Endothelial cell of umbilical vein (primary cell): Measurements from ENCODE around the gene MICAL3. TPM values are rescaled to one million over a fixed set of nuclear protein-coding genes. Genes with fewer than 3 reads are reported as not detected.

Experiments used
- BruUV-seq: library from RNA; stranded (reverse); fragments of 400-500 nt; replicated peaks from 2 replicates; lab custom pipeline; 2021; lab: Mats Ljungman, UMichigan
- CTCF ChIA-PET: fragments of 300-600, 350-600 bp; sonication (Branson Sonifier 250); formaldehyde crosslinking; loops from one replicate; lab custom pipeline; 2021; ENCODE audit warnings: antibody characterized with exemption, inconsistent platforms; lab: Charles Lee
- POLR2A ChIA-PET: fragments of 300-600, 350-600 bp; sonication (Branson Sonifier 250); formaldehyde crosslinking; loops from one replicate; lab custom pipeline; 2021; ENCODE audit warnings: antibody characterized with exemption, inconsistent platforms; lab: Charles Lee
- DNase-seq: peaks from one replicate; pipeline ENCODE4 v3.0.0-alpha.2; 2011; ENCODE audit warnings: low read depth, low spot score
- FAIRE-seq: peaks from 2 replicates; lab custom pipeline; 2011; peaks lifted over from hg19 to GRCh38; lab: Jason Lieb, UNC
- H2AFZ ChIP-seq: 2 replicates; pipeline ENCODE4 v1.6.0; 2012; ENCODE audit warnings: low read depth, low read length, control low read depth, inconsistent platforms
- H3K27ac ChIP-seq: 2 replicates; pipeline ENCODE4 v1.5.1; 2011; ENCODE audit warnings: low read depth, mild to moderate bottlenecking, control low read depth, low read length, moderate library complexity; ENCODE audit not compliant: insufficient read depth
- H3K27me3 ChIP-seq, 2 experiments: 2 replicates each; pipeline versions ENCODE4 v1.6.0 to v1.6.1; 2011; ENCODE audit warnings: low read length in 2 of 2, mixed read lengths in 1 of 2; ENCODE audit not compliant: control insufficient read depth in 2 of 2, insufficient read depth in 2 of 2
- H3K36me3 ChIP-seq, 2 experiments: 2 replicates in 1 of 2; 3 replicates in 1 of 2; pipeline ENCODE4 v1.5.1; 2011; ENCODE audit warnings: low read length in 2 of 2, mild to moderate bottlenecking in 1 of 2, moderate library complexity in 1 of 2; ENCODE audit not compliant: control insufficient read depth in 2 of 2, insufficient read depth in 2 of 2; ENCODE audit errors: extremely low read depth in 1 of 2
- H3K4me1 ChIP-seq: 3 replicates; pipeline ENCODE4 v1.5.1; 2011; ENCODE audit warnings: mild to moderate bottlenecking, low read length; ENCODE audit not compliant: control insufficient read depth, insufficient read depth; ENCODE audit errors: extremely low read depth
- H3K4me2 ChIP-seq: 2 replicates; pipeline ENCODE4 v1.6.1; 2011; ENCODE audit warnings: low read length, control low read depth, mixed read lengths; ENCODE audit not compliant: insufficient read depth
- H3K4me3 ChIP-seq, 3 experiments: fragments of 200-600 bp in 1 of 3; sonication (generic), shearing (Covaris generic) in 1 of 3; replicated peaks in 1 of 3; 2 replicates each; pipeline ENCODE4 v1.5.1; 2011 to 2016; ENCODE audit warnings: control low read depth in 3 of 3, low read length in 3 of 3, mild to moderate bottlenecking in 2 of 3, inconsistent platforms in 1 of 3, low read depth in 1 of 3, moderate library complexity in 1 of 3; ENCODE audit not compliant: insufficient read depth in 1 of 3
- H3K79me2 ChIP-seq: 2 replicates; pipeline ENCODE4 v1.6.0; 2012; ENCODE audit warnings: low read length, inconsistent platforms; ENCODE audit not compliant: control insufficient read depth, insufficient read depth
- H3K9ac ChIP-seq: replicated peaks from 2 replicates; pipeline ENCODE3; 2011; ENCODE audit warnings: low read length, control low read depth; ENCODE audit not compliant: insufficient read depth; ENCODE audit errors: extremely low read depth
- H3K9me1 ChIP-seq: replicated peaks from 3 replicates; pipeline ENCODE4 v1.6.0; 2011; ENCODE audit warnings: mild to moderate bottlenecking, low read length; ENCODE audit not compliant: control insufficient read depth, insufficient read depth; ENCODE audit errors: extremely low read depth
- H3K9me3 ChIP-seq: replicated peaks from 2 replicates; pipeline ENCODE4 v1.5.1; 2012; ENCODE audit warnings: low read length, inconsistent platforms; ENCODE audit not compliant: control insufficient read depth, insufficient read depth
- H4K20me1 ChIP-seq: replicated peaks from 2 replicates; pipeline ENCODE3; 2011; ENCODE audit warnings: mild to moderate bottlenecking, low read length; ENCODE audit not compliant: control insufficient read depth, insufficient read depth; ENCODE audit errors: extremely low read depth
- CTCF ChIP-seq, 2 donors: IDR thresholded peaks; 1 replicate in 1 of 2; 2 replicates in 1 of 2; pipeline ENCODE4 v1.5.1; 2011; ENCODE audit warnings: low read length in 2 of 2, mild to moderate bottlenecking in 2 of 2, moderate library complexity in 2 of 2, control low read depth in 1 of 2, inconsistent platforms in 1 of 2, low read depth in 1 of 2; ENCODE audit not compliant: insufficient read depth in 1 of 2; ENCODE audit errors: extremely low read depth in 1 of 2
- EZH2 ChIP-seq: IDR thresholded peaks from 2 replicates; pipeline ENCODE4 v1.6.1; 2012; ENCODE audit warnings: borderline replicate concordance, low read depth, mild to moderate bottlenecking, moderate library complexity, low read length, inconsistent platforms; ENCODE audit not compliant: severe bottlenecking
- FOS ChIP-seq: IDR thresholded peaks from 2 replicates; pipeline ENCODE4 v1.6.1; 2011; ENCODE audit warnings: mild to moderate bottlenecking, low read length, moderate library complexity, borderline replicate concordance; ENCODE audit not compliant: insufficient read depth
- GATA2 ChIP-seq: IDR thresholded peaks from 2 replicates; pipeline ENCODE4 v1.7.0; 2011; ENCODE audit warnings: low read depth, mild to moderate bottlenecking, moderate library complexity, mixed read lengths, low read length; ENCODE audit not compliant: insufficient read length, insufficient read depth
- JUN ChIP-seq: IDR thresholded peaks from 2 replicates; pipeline ENCODE4 v1.6.1; 2011; ENCODE audit warnings: borderline replicate concordance, low read depth; ENCODE audit not compliant: insufficient read length, insufficient read depth
- MAX ChIP-seq: IDR thresholded peaks from 2 replicates; pipeline ENCODE4 v1.6.1; 2011; ENCODE audit not compliant: insufficient read depth, insufficient read length
- MYC ChIP-seq: IDR thresholded peaks from one replicate; pipeline ENCODE4 v1.6.1; 2011; ENCODE audit warnings: mild to moderate bottlenecking, low read depth, low read length
- POLR2A ChIP-seq: IDR thresholded peaks from 2 replicates; pipeline ENCODE4 v1.6.1; 2012; ENCODE audit warnings: low read depth, mild to moderate bottlenecking, control low read depth, low read length
- POLR2AphosphoS5 ChIP-seq: IDR thresholded peaks from 2 replicates; pipeline ENCODE4 v1.6.1; 2012; ENCODE audit warnings: low read depth, mild to moderate bottlenecking, control low read depth, low read length, moderate library complexity; ENCODE audit not compliant: insufficient read depth
- dilution Hi-C: fragments of 300-500 bp; cut with MboI; formaldehyde crosslinking; loops from one replicate; pipeline ENCODE4 v1.15.0; 2019; ENCODE audit warnings: low sequenced_read_pairs; ENCODE audit not compliant: extremely low pct_ligation_motif_present
- intact Hi-C: fragments of 100-400 bp; cut with micrococcal nuclease; formaldehyde crosslinking; loops from one replicate; pipeline ENCODE4 v1.10.0; 2022
- polyA plus RNA-seq, 4 experiments: library from polyadenylated mRNA; depleted of rRNA in 3 of 4; stranded (reverse) in 3 of 4; unstranded in 1 of 4; fragments of >200 nt; gene quantifications; 2 replicates each; pipeline versions ENCODE4 v1.2.1 to v1.2.3, GENCODE V29; 2011 to 2012; ENCODE audit warnings: missing spikeins in 1 of 4
- total RNA-seq: library from RNA; stranded (reverse); gene quantifications from 2 replicates; pipeline ENCODE4 v1.2.3, GENCODE V29; 2021

The MICAL3 gene
- total and polyA plus RNA-seq, 2 donors (not counting 3 experiments of a cell fraction or from before 2014, with no cell fraction given): 14.5 to 63.7 TPM

GRCh38 chr22:17866621-17867020, 157.7 kb downstream of the MICAL3 start:
- no peak overlapping the region for H3K4me2 ChIP-seq
- TF ChIP-seq EZH2 (no peak), POLR2AphosphoS5 (no peak), CTCF (IDR thresholded peaks at IDR 0.05; ENCODE audit: extremely low read depth in 1 of 2, insufficient read depth in 1 of 2, low read depth in 1 of 2, low read length in 2 of 2) (no peak), POLR2A (no peak), MAX (no peak), FOS (no peak), GATA2 (no peak), JUN (no peak), MYC (no peak)
- H2AFZ ChIP-seq: no peak overlapping the region
- ChIA-PET CTCF (no interaction called here), POLR2A (no interaction called here)
- no peaks in the 10 kb centered on the region for H3K9me1 ChIP-seq
- H3K4me3 ChIP-seq: no peak overlapping the region
- H3K9ac ChIP-seq: no peak overlapping the region
- H3K36me3 ChIP-seq: peaks cover 5 to 25% of the 10 kb centered on the region in 2 experiments
- no TSS peak for BruUV-seq
- no peaks in the 10 kb centered on the region for H3K9me3 ChIP-seq
- no peaks in the 10 kb centered on the region for H3K4me1 ChIP-seq
- H3K79me2 ChIP-seq: no peaks in the 10 kb centered on the region
- no peaks in the 10 kb centered on the region for H4K20me1 ChIP-seq
- intact Hi-C loops: no loop called here
- no peak overlapping the region for H3K27ac ChIP-seq
- dilution Hi-C loops: no loop called here
- FAIRE-seq: no peak
- H3K27me3 ChIP-seq: no peaks in the 10 kb centered on the region
- DNase-seq: no peak
